ENCODE results near the gene SMARCA2.

SMARCA2 gene

DNA sequence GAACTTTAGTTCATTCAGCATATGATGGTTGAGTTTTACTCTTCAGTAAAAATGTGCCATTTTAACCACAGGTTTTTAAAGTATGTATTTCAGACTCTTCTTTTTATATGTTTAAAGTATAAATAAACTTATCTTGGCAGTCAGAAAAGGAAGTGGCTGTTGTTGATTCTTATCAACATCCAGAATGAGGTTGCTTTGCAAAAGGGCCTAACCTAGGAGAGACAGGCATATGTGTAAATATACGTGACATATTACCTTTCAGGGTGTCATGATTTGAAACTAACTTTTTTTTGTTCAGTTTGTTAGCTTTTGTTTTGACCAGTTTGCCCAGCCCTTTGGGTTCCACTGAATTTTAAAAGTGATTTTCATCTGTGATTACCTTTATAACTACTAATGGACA is 7.4 kb downstream of the SMARCA2 start:
- Mint-ChIP-seq H3K9me3 (no peaks in the 10 kb centered on the region), H3K4me3 (peak overlapping the region; percentile 55), H3K27ac (peak overlapping the region; percentile 85), H3K36me3 (ENCODE audit: low read depth) (peaks cover 26% of the 10 kb centered on the region), H3K4me1 (ENCODE audit: low read depth) (peaks cover 88% of the 10 kb centered on the region), H3K27me3 (ENCODE audit: low read depth) (no peaks in the 10 kb centered on the region)

DNA sequence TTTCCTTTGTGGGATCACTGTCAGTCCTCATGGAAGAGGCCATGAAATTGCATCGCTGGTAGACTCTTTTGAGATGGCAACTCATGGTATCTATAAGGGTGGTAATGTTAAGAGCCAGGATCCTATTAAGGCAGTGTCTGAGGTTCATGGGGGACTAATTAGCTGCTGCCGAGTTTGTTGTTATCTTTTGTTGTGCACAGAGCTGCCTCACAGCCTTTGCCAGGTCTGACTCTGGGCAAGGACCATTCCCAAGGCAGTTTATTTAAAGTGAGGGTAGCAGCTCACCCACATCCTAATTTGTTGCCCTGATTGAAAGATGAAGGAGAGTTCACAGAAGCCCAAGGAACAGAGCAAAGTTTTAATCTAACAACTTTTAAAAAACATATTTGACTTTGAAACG is 7.9 kb downstream of the SMARCA2 start:
- Mint-ChIP-seq H3K9me3 (no peaks in the 10 kb centered on the region), H3K27me3 (ENCODE audit: low read depth) (no peaks in the 10 kb centered on the region), H3K4me3 (peak overlapping the region; percentile 55)

DNA sequence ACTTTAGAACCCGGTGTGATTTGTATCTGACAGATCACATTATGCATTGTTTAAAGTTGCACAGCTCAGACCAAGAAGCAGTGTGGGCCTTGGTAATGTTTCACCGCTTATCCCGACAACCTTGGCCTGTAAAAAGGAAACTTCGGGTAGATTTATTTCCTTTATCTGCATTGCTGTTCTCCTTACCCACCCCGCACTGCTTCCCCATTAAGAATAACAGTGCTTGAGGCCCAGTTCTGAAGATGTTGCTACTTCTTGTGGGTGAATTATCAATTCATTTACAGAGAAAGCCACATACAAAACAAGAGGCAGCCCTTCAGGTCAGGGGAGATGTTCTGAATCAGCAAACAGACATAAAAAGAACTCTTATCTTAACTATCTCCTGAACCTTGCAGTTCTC is 8.4 kb downstream of the SMARCA2 start:
- Mint-ChIP-seq H3K9me3 (no peaks in the 10 kb centered on the region), H3K4me1 (ENCODE audit: low read depth) (peaks cover 90% of the 10 kb centered on the region), H3K27me3 (ENCODE audit: low read depth) (no peaks in the 10 kb centered on the region), H3K36me3 (ENCODE audit: low read depth) (peaks cover 25% of the 10 kb centered on the region), H3K27ac (peak overlapping the region; percentile 85), H3K4me3 (peak overlapping the region; percentile 55)

More for the DNA sequence above, 7.9 kb downstream of the SMARCA2 start:
- peaks cover 23% of the 10 kb centered on the region for H3K36me3 Mint-ChIP-seq (ENCODE audit: low read depth)
- peak overlapping the region; percentile 85 for H3K27ac Mint-ChIP-seq
- H3K4me1 Mint-ChIP-seq (ENCODE audit: low read depth): peaks cover 90% of the 10 kb centered on the region

DNA sequence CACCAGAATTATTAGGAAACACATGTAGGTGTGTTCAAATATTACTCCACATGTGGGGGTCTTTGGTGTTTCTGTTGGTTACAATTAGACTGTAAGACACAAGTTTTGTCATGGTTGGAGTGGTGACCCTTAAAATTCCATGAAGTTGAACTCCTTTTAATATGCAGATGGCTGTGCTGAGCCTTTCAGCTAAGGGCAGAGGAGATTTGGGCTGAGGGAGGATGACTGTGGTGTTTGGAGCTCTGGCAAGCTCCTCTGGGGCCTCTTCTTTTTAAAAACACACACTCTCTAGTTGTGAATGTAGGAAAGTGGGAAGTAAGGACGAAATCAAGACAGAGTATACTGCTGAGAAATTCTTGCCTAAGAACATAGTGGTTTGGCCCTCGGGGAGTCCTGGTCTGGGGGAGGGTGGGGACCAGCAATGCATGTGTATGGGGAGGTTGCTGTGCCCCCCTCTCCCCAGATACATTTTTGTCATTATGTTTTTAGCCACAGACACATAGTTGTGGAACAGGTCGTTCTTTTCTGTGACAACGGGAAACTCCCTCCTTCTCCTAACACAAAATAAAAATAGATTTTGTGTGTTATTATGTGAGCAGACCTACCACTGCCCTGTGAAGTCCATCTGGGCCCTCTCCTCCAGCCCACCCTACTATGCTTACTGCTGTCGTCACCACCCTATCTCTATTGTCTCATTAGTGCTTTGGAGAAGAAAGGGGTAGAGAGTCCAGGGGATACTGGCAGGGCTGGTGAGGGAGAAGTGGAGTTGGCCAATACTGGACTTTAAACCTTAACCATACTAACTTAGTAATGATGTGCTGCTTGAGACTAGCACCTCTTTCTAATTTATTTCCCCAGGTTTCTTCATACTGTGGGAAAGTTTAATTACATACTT is 10.0 kb downstream of the SMARCA2 start:
- H3K27ac Mint-ChIP-seq: peak overlapping the region; percentile 85
- no peaks in the 10 kb centered on the region for H3K9me3 Mint-ChIP-seq
- H3K36me3 Mint-ChIP-seq (ENCODE audit: low read depth): peaks cover 33% of the 10 kb centered on the region
- peak overlapping the region; percentile 34 for H3K4me3 Mint-ChIP-seq
- peaks cover 85% of the 10 kb centered on the region for H3K4me1 Mint-ChIP-seq (ENCODE audit: low read depth)
- no peaks in the 10 kb centered on the region for H3K27me3 Mint-ChIP-seq (ENCODE audit: low read depth)

DNA sequence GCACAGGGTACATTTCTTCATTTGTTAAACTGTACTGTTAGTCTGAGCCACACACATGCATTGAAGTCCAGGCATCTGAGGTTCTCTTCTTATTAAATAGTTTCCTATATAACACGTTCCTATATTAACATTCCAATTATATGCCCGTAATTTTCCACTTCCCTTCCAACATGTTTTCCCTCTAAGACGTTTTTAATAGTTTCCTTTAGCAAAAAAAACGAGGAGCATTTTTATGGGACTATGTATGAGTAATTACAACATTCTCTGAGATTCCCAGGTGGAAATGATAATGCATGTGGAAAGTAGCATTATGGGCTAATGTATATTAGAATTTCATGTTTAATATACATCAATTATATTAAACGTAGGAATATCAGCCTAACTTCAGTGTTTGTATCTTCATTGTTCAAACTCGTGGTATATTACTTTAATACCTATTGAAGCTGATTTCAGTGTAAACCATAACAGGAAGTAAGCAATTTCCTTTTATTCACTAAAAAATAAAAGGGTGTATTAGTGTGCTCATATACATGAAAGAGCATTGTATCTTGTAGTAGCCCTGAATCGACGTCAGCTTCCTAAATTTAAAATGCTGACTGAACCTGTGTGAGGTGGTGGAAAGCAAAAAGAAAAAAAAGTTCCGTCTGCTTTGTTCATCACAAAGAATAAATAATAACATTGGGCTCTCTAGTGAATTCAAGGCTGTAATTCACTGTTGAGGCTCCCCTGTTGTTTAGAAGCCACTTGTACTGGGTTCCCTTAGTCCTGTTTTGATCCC is 11.3 kb downstream of the SMARCA2 start:
- Mint-ChIP-seq H3K9me3 (no peaks in the 10 kb centered on the region), H3K27me3 (ENCODE audit: low read depth) (no peaks in the 10 kb centered on the region), H3K4me3 (no peak overlapping the region), H3K27ac (peak overlapping the region; percentile 8), H3K36me3 (ENCODE audit: low read depth) (peaks cover 35% of the 10 kb centered on the region), H3K4me1 (ENCODE audit: low read depth) (peaks cover 83% of the 10 kb centered on the region)

DNA sequence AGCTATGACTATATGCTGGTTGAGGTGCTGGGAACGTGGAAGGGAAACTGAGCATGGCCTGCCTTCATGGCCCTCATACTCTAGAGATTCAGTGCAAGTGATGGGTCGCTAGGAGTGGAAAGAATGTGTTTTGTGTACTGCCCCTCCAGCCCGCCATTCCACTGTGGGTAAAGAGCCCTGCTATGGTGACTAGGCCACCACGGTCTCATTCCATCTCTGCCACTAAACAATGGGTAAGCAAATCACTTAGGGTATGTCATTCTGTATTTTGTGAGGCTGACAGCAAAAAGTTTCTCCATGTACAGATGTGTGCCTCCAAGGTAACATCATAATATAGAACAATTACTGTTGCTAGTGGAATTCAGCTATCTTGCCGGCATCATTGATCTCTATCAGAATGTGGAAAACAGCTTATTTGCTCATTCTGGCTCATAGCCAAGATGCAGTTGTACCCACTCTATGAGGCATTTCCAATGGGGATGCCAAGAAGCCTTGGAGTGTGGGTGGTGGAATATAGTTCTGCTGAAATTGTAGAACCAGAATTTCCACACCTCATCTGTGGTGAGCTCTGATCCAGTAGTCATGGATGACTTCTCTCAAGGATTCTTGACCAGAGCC is 12.5 kb downstream of the SMARCA2 start:
- Mint-ChIP-seq H3K27me3 (ENCODE audit: low read depth) (no peaks in the 10 kb centered on the region), H3K27ac (peak overlapping the region; percentile 45), H3K4me1 (ENCODE audit: low read depth) (peaks cover 78% of the 10 kb centered on the region), H3K36me3 (ENCODE audit: low read depth) (peaks cover 39% of the 10 kb centered on the region), H3K4me3 (no peak overlapping the region), H3K9me3 (no peaks in the 10 kb centered on the region)

DNA sequence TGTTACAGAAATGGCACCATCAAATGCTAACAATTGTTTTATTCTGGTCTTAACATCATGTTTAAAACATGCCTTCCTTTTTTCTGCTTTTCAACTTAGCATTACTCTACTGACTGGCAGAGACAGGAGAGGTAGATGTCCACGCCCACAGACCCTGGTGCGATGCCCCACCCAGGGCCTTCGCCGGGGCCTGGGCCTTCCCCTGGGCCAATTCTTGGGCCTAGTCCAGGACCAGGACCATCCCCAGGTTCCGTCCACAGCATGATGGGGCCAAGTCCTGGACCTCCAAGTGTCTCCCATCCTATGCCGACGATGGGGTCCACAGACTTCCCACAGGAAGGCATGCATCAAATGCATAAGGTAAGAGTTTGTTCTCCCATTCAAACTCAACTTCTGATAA is 13.7 kb downstream of the SMARCA2 start:
- Mint-ChIP-seq H3K9me3 (no peaks in the 10 kb centered on the region), H3K27ac (no peak overlapping the region), H3K36me3 (ENCODE audit: low read depth) (peaks cover 47% of the 10 kb centered on the region), H3K27me3 (ENCODE audit: low read depth) (no peaks in the 10 kb centered on the region), H3K4me3 (no peak overlapping the region), H3K4me1 (ENCODE audit: low read depth) (peaks cover 66% of the 10 kb centered on the region)

DNA sequence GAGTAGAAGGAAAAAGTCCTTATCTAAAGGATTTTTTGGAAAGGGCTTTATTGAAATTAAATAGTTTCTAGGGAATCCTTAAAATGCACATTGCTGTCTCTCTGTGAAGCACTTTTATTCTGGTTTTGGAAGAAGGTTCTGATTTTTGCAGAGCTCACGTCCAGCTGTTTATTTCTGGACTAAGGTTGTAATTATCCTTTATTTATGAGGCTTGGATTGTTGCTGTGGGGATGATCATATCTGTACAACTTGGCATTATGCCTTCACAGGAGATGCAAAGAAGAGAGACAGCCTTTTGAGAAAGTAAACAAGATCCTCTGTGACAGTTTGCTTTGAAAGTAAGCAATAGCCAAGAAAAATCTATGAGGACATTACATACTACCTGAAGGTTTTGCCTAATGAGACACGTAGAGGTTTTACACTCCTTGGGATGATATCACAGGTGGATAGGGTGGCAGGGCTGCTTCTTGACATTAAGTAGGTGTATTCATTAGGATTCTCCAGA is 14.6 kb downstream of the SMARCA2 start:
- no peak overlapping the region for H3K27ac Mint-ChIP-seq
- peaks cover 49% of the 10 kb centered on the region for H3K36me3 Mint-ChIP-seq (ENCODE audit: low read depth)
- no peaks in the 10 kb centered on the region for H3K27me3 Mint-ChIP-seq (ENCODE audit: low read depth)
- no peak overlapping the region for H3K4me3 Mint-ChIP-seq
- peaks cover 62% of the 10 kb centered on the region for H3K4me1 Mint-ChIP-seq (ENCODE audit: low read depth)
- no peaks in the 10 kb centered on the region for H3K9me3 Mint-ChIP-seq

DNA sequence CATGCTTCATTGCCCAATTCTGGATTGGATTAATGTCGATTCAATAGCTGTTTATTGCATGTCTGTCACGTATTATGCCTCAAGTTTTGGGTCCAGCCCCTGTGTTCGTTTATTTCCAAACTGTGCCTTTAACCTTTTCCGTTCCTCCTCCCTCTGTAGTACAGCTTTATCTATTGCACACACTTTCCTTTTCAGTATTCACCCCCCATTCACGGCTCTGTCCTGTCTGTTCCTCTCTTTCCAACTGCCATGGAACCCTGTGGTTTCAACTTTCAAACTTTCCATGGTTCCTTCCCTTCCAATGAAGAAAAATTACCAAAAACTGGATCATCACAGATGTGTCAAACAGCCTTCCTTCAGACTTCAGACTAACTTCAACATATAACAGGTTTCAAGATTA is 17.1 kb downstream of the SMARCA2 start:
- peaks cover 58% of the 10 kb centered on the region for H3K36me3 Mint-ChIP-seq (ENCODE audit: low read depth)
- H3K27me3 Mint-ChIP-seq (ENCODE audit: low read depth): no peaks in the 10 kb centered on the region
- H3K27ac Mint-ChIP-seq: no peak overlapping the region
- H3K4me3 Mint-ChIP-seq: no peak overlapping the region
- H3K4me1 Mint-ChIP-seq (ENCODE audit: low read depth): peaks cover 49% of the 10 kb centered on the region
- no peaks in the 10 kb centered on the region for H3K9me3 Mint-ChIP-seq

DNA sequence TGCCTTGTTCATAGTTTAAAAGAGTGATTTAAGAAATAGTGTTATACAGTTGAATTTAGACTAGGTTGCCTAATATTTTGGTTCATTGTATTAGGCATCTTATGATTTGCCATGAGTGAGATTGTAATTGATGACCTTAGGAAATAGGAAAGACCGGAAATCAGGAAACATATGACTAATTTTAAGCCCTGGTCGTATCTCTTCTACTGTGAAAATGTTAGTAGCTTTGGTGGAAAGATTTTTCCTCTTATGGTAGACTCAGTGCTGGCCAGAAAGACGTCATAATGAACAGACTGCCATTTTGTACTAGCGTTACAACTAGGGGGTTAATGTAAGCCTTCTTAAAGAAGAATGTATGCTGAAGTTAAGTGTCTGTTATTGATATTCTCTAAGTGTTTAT is 21.7 kb downstream of the SMARCA2 start:
- Mint-ChIP-seq H3K27me3 (ENCODE audit: low read depth) (no peaks in the 10 kb centered on the region), H3K36me3 (ENCODE audit: low read depth) (peaks cover 65% of the 10 kb centered on the region), H3K9me3 (no peaks in the 10 kb centered on the region), H3K27ac (no peak overlapping the region), H3K4me1 (ENCODE audit: low read depth) (peaks cover 24% of the 10 kb centered on the region), H3K4me3 (no peak overlapping the region)

DNA sequence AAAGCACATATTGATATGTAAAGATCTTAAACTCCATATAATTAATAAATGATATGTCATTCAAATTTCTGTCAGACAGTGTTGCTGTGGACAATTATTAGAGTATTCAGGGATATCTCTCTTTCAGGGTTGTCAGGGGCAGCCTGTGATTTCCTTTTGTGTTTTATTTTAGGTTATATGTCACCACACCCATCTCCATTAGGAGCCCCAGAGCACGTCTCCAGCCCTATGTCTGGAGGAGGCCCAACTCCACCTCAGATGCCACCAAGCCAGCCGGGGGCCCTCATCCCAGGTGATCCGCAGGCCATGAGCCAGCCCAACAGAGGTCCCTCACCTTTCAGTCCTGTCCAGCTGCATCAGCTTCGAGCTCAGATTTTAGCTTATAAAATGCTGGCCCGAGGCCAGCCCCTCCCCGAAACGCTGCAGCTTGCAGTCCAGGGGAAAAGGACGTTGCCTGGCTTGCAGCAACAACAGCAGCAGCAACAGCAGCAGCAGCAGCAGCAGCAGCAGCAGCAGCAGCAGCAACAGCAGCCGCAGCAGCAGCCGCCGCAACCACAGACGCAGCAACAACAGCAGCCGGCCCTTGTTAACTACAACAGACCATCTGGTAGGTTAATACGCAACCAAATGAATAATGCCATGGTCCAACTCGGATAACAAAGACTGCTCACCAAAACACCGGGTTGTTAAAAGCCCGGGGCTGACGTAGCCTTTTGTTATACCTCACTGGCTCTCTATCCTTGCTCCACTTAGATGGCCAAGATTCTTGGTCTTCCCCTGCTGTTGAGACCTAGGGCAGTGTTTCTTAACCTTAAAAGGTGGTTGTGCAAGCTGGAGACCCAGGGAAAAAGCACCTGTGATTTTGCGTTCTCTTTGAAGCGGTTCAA is 24.4 kb downstream of the SMARCA2 start:
- Mint-ChIP-seq H3K4me1 (ENCODE audit: low read depth) (peaks cover 29% of the 10 kb centered on the region), H3K4me3 (no peak overlapping the region), H3K9me3 (no peaks in the 10 kb centered on the region), H3K27ac (no peak overlapping the region), H3K36me3 (ENCODE audit: low read depth) (peaks cover 65% of the 10 kb centered on the region), H3K27me3 (ENCODE audit: low read depth) (no peaks in the 10 kb centered on the region)

DNA sequence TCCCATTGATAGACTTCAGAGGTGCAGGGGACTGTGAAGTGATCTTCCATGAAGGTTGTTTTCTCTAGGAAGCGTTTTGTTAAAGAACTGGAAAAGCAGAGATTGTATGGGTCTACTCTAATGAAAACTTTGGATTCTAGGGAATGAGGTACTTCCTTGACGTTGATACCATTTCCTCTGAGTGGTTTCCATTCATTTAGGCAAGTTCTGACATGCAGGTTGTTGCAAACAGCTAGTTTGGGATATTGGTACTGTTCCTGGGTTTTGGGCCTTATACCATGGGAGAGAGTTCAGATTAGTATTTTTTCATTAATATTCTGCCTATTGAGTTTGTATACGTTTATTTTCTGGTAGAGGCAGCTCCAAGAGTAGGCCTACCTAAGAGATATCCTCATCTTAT is 25.7 kb downstream of the SMARCA2 start:
- Mint-ChIP-seq H3K36me3 (ENCODE audit: low read depth) (peaks cover 68% of the 10 kb centered on the region), H3K4me3 (no peak overlapping the region), H3K4me1 (ENCODE audit: low read depth) (peaks cover 34% of the 10 kb centered on the region), H3K27me3 (ENCODE audit: low read depth) (no peaks in the 10 kb centered on the region), H3K9me3 (no peaks in the 10 kb centered on the region), H3K27ac (no peak overlapping the region)

DNA sequence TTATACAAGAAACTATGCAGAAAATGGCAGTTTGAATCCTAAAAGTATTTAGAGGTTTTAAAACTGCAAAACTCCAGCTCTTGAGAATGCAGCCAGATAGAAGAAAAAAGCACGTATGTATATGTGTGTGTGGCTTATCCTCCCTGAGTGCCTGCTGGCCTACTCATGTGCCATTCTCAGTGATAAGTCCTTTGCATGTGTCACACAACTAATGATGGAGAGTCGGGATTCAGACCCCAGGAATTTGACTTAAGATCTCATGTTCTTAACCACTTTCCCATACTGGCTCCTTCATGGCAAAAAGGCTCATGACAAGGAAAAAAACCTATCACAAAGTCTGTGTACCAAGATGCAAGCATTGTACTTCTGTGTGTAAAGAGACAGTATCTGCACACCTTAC is 26.6 kb downstream of the SMARCA2 start:
- Mint-ChIP-seq H3K4me1 (ENCODE audit: low read depth) (peaks cover 28% of the 10 kb centered on the region), H3K27ac (no peak overlapping the region), H3K9me3 (no peaks in the 10 kb centered on the region), H3K4me3 (no peak overlapping the region), H3K36me3 (ENCODE audit: low read depth) (peaks cover 62% of the 10 kb centered on the region), H3K27me3 (ENCODE audit: low read depth) (no peaks in the 10 kb centered on the region)

DNA sequence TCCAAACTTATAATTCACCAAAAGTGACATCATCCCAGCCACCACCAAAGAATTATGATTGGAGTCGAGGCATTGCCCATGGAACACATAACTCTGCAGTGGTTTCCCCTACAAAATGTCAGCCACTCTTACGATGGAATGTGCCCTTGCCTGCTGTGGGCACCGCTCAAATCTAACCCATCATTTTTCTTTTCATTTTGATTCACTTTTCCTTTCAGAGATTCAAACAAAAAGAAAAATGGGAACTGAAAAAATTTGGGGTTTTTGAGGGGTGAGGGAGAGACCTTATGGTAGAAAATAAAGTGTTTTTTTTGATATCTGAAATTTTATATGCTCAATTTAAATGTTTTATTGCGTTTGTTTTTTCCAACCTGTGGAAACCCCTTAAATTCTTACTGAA is 28.1 kb downstream of the SMARCA2 start:
- H3K4me3 Mint-ChIP-seq: no peak overlapping the region
- peaks cover 59% of the 10 kb centered on the region for H3K36me3 Mint-ChIP-seq (ENCODE audit: low read depth)
- peaks cover 27% of the 10 kb centered on the region for H3K4me1 Mint-ChIP-seq (ENCODE audit: low read depth)
- no peaks in the 10 kb centered on the region for H3K9me3 Mint-ChIP-seq
- no peak overlapping the region for H3K27ac Mint-ChIP-seq
- H3K27me3 Mint-ChIP-seq (ENCODE audit: low read depth): no peaks in the 10 kb centered on the region

Measured in T-helper 1 cell treated with Interleukin-12 subunit alpha and Interleukin-12 subunit beta and Interleukin-4 antibody, amounts not matched to agents 30 μg/mL and 1 μg/mL, for 36 hours (primary cell).